H1 (cell line): ENCODE results near the gene PRKAB1. TPM values are rescaled to one million over a fixed set of nuclear protein-coding genes. Genes with fewer than 3 reads are reported as not detected.

ENCODE experiments used
- CTCF ChIA-PET: fragments of 300-600 bp; sonication (Branson Sonifier 250); formaldehyde crosslinking; loops from one replicate; lab custom pipeline; 2021; ENCODE audit not compliant: partially characterized antibody; lab: Charles Lee
- POLR2A ChIA-PET: fragments of 300-600 bp; sonication (Branson Sonifier 250); formaldehyde crosslinking; loops from one replicate; lab custom pipeline; 2021; ENCODE audit warnings: inconsistent platforms; ENCODE audit not compliant: partially characterized antibody; lab: Charles Lee
- DNase-seq, 2 experiments: peaks; one replicate each; pipeline versions ENCODE4 v3.0.0 to v3.0.0-alpha.2; 2010 to 2022; ENCODE audit warnings: low spot score in 2 of 2, low read depth in 1 of 2, mixed read lengths in 1 of 2
- FAIRE-seq: peaks from 2 replicates; lab custom pipeline; 2011; peaks lifted over from hg19 to GRCh38; lab: Jason Lieb, UNC
- H2AFZ ChIP-seq: 2 replicates; pipeline ENCODE4 v1.8.1; 2012; ENCODE audit warnings: low read length, inconsistent platforms
- H2AK5ac ChIP-seq: 2 replicates; pipeline ENCODE4 v1.6.1; 2013; ENCODE audit warnings: low read depth, low read length
- H2BK120ac ChIP-seq: replicated peaks from 2 replicates; pipeline ENCODE3; 2013; ENCODE audit warnings: low read depth, low read length, inconsistent platforms
- H2BK12ac ChIP-seq: 2 replicates; pipeline ENCODE4 v1.6.1; 2013; ENCODE audit warnings: low read depth, low read length
- H2BK15ac ChIP-seq: 2 replicates; pipeline ENCODE4 v1.6.1; 2013; ENCODE audit warnings: low read length
- H2BK20ac ChIP-seq: 2 replicates; pipeline ENCODE4 v1.6.1; 2013; ENCODE audit warnings: low read length
- H2BK5ac ChIP-seq: 2 replicates; pipeline ENCODE4 v1.6.1; 2013; ENCODE audit warnings: low read depth, low read length
- H3K14ac ChIP-seq: 2 replicates; pipeline ENCODE4 v1.6.1; 2013; ENCODE audit warnings: inconsistent platforms; ENCODE audit not compliant: insufficient read length
- H3K18ac ChIP-seq: 2 replicates; pipeline ENCODE4 v1.6.1; 2013; ENCODE audit warnings: low read length; ENCODE audit errors: extremely low read depth
- H3K23ac ChIP-seq: 2 replicates; pipeline ENCODE4 v1.6.1; 2013; ENCODE audit warnings: inconsistent platforms; ENCODE audit not compliant: insufficient read length
- H3K23me2 ChIP-seq: 2 replicates; pipeline ENCODE4 v1.6.1; 2013; ENCODE audit warnings: low read depth, low read length
- H3K27ac ChIP-seq: 2 replicates; pipeline ENCODE4 v1.6.1; 2011; ENCODE audit warnings: low read depth, low read length, inconsistent platforms
- H3K27me3 ChIP-seq, 4 experiments: replicated peaks in 1 of 4; 1 replicate in 1 of 4; 2 replicates in 3 of 4; pipeline versions ENCODE4 v1.6.1 to v1.8.1; 2011 to 2013; ENCODE audit warnings: low read length in 3 of 4, mild to moderate bottlenecking in 3 of 4, inconsistent platforms in 2 of 4, mixed read lengths in 2 of 4, moderate library complexity in 1 of 4; ENCODE audit not compliant: control insufficient read depth in 3 of 4, insufficient read depth in 3 of 4; ENCODE audit errors: extremely low read depth in 1 of 4
- H3K36me3 ChIP-seq, 4 experiments: 2 replicates each; pipeline versions ENCODE4 v1.6.1 to v1.8.1; 2011 to 2013; ENCODE audit warnings: mild to moderate bottlenecking in 4 of 4, low read length in 3 of 4, moderate library complexity in 2 of 4, control low read depth in 1 of 4, inconsistent platforms in 1 of 4; ENCODE audit not compliant: insufficient read depth in 4 of 4, control insufficient read depth in 2 of 4
- H3K4ac ChIP-seq: replicated peaks from 2 replicates; pipeline ENCODE3; 2013; ENCODE audit warnings: low read length, low read depth, mixed read lengths, inconsistent platforms; ENCODE audit not compliant: insufficient read length
- H3K4me1 ChIP-seq, 4 experiments: replicated peaks in 1 of 4; 1 replicate in 1 of 4; 2 replicates in 3 of 4; pipeline versions ENCODE4 v1.6.1 to v1.8.1; 2011 to 2013; ENCODE audit warnings: low read length in 3 of 4, inconsistent platforms in 2 of 4, mixed read lengths in 1 of 4; ENCODE audit not compliant: insufficient read depth in 4 of 4, control insufficient read depth in 3 of 4
- H3K4me2 ChIP-seq, 2 experiments: 2 replicates each; pipeline versions ENCODE4 v1.6.1 to v1.8.1; 2011 to 2013; ENCODE audit warnings: low read depth in 2 of 2, low read length in 2 of 2, control low read depth in 1 of 2, inconsistent platforms in 1 of 2, mild to moderate bottlenecking in 1 of 2; ENCODE audit not compliant: insufficient read depth in 1 of 2
- H3K4me3 ChIP-seq, 4 experiments: fragments of 200-600, 300-600 bp in 1 of 4; sonication (generic), shearing (Covaris generic), sonication (Bioruptor Twin) in 1 of 4; 2 replicates each; pipeline versions ENCODE4 v1.5.1 to v1.8.1; 2011 to 2016; ENCODE audit warnings: low read length in 4 of 4, low read depth in 3 of 4, control low read depth in 2 of 4, inconsistent platforms in 2 of 4, mild to moderate bottlenecking in 2 of 4, mixed read lengths in 1 of 4, moderate library complexity in 1 of 4; ENCODE audit not compliant: insufficient read depth in 2 of 4; ENCODE audit errors: extremely low read depth in 1 of 4
- H3K56ac ChIP-seq: replicated peaks from 2 replicates; pipeline ENCODE3; 2013; ENCODE audit warnings: low read depth, mild to moderate bottlenecking, mixed read lengths, low read length, inconsistent platforms; ENCODE audit not compliant: insufficient read length
- H3K79me1 ChIP-seq: 2 replicates; pipeline ENCODE4 v1.6.1; 2013; ENCODE audit warnings: low read depth, low read length, control low read depth
- H3K79me2 ChIP-seq, 2 experiments: 2 replicates each; pipeline versions ENCODE4 v1.6.1 to v1.8.1; 2012 to 2013; ENCODE audit warnings: low read length in 2 of 2, mild to moderate bottlenecking in 2 of 2, inconsistent platforms in 1 of 2; ENCODE audit not compliant: insufficient read depth in 2 of 2, control insufficient read depth in 1 of 2
- H3K9ac ChIP-seq, 4 experiments: replicated peaks in 1 of 4; 1 replicate in 1 of 4; 2 replicates in 3 of 4; pipeline versions ENCODE4 v1.6.1 to v1.8.1; 2011 to 2013; ENCODE audit warnings: low read depth in 3 of 4, low read length in 3 of 4, control low read depth in 2 of 4, mild to moderate bottlenecking in 2 of 4, moderate library complexity in 2 of 4, inconsistent platforms in 1 of 4; ENCODE audit errors: extremely low read depth in 1 of 4
- H3K9me3 ChIP-seq, 2 experiments: 2 replicates each; pipeline versions ENCODE4 v1.6.1 to v1.8.1; 2012 to 2013; ENCODE audit warnings: mild to moderate bottlenecking in 2 of 2, moderate library complexity in 2 of 2, control low read depth in 1 of 2, inconsistent platforms in 1 of 2, low read depth in 1 of 2, low read length in 1 of 2, mixed read lengths in 1 of 2; ENCODE audit not compliant: insufficient read depth in 2 of 2
- H4K20me1 ChIP-seq, 2 experiments: replicated peaks in 1 of 2; 2 replicates each; pipeline versions ENCODE3 to v1.8.1; 2011 to 2013; ENCODE audit warnings: inconsistent platforms in 2 of 2, low read length in 2 of 2, mild to moderate bottlenecking in 1 of 2; ENCODE audit not compliant: insufficient read depth in 2 of 2, control insufficient read depth in 1 of 2
- H4K5ac ChIP-seq: 2 replicates; pipeline ENCODE4 v1.6.1; 2013; ENCODE audit warnings: low read length, low read depth, mixed read lengths, inconsistent platforms; ENCODE audit not compliant: insufficient read length
- H4K8ac ChIP-seq: 2 replicates; pipeline ENCODE4 v1.8.0; 2013; ENCODE audit warnings: mild to moderate bottlenecking, moderate library complexity, low read length, inconsistent platforms; ENCODE audit not compliant: insufficient read depth; ENCODE audit errors: extremely low read depth
- H4K91ac ChIP-seq: replicated peaks from 2 replicates; pipeline ENCODE3; 2013; ENCODE audit warnings: low read length, mixed read lengths, inconsistent platforms; ENCODE audit not compliant: insufficient read length
- CBX5 ChIP-seq: fragments of 300-800, 300-1000 bp; sonication (generic); IDR thresholded peaks from 2 replicates; pipeline ENCODE4 v1.7.1; 2016; ENCODE audit warnings: antibody characterized with exemption, low read length, low read depth
- CEBPB ChIP-seq: IDR thresholded peaks from 2 replicates; pipeline ENCODE4 v1.6.1; 2012; ENCODE audit warnings: low read depth, low read length
- RXRA ChIP-seq: IDR thresholded peaks from 2 replicates; pipeline ENCODE4 v1.6.1; 2011; ENCODE audit warnings: low read depth, mild to moderate bottlenecking, low read length, moderate library complexity; ENCODE audit not compliant: insufficient read depth
- TCF12 ChIP-seq: IDR thresholded peaks from 2 replicates; pipeline ENCODE4 v1.6.1; 2011; ENCODE audit warnings: low read depth, mild to moderate bottlenecking, low read length
- YY1 ChIP-seq: IDR thresholded peaks from 2 replicates; pipeline ENCODE4 v1.6.1; 2011; ENCODE audit warnings: low read depth, mild to moderate bottlenecking, low read length
- WGBS, 2 experiments: shearing (Covaris generic) in 1 of 2; methylation state at CpG; one replicate each; pipeline versions ENCODE4 v1.1.6 to v1.1.7; 2013 to 2015; ENCODE audit warnings: low lambda C conversion rate in 2 of 2, mixed read lengths in 2 of 2, inconsistent platforms in 1 of 2, low coverage in 1 of 2, missing lambda C conversion rate in 1 of 2; ENCODE audit not compliant: insufficient replicate concordance in 2 of 2, insufficient coverage in 1 of 2, insufficient read length in 1 of 2; ENCODE audit errors: extremely low coverage in 1 of 2, missing lambda C conversion rate in 1 of 2; 5-methylcytosine and 5-hydroxymethylcytosine counted together
- polyA plus RNA-seq, 7 experiments: library from polyadenylated mRNA; depleted of rRNA in 3 of 7; stranded (reverse) in 5 of 7; unstranded in 2 of 7; fragments of >200 nt in 5 of 7; fragments of 200-250 nt in 2 of 7; gene quantifications; 1 replicate in 5 of 7; 2 replicates in 1 of 7; 4 replicates in 1 of 7; pipeline versions ENCODE4 v1.2.1 to v1.2.3, GENCODE V29; 2011 to 2013; ENCODE audit warnings: missing spikeins in 2 of 7, mixed read lengths in 2 of 7
- total RNA-seq: library from RNA; stranded (reverse); fragmentation: NEBNext Ultra II Directional; extraction: Animal tissue kit (Norgen Biotek cat#: 25700); gene quantifications from 2 replicates; pipeline ENCODE4 v1.2.1, GENCODE V29; 2021

The PRKAB1 gene
- total and polyA plus RNA-seq, 2 of the 8 experiments (the other 6 are each of a cell fraction or from before 2014, with no cell fraction given) = 24.0 to 32.1 TPM

- Histone ChIP-seq H4K91ac (no peak overlapping the region), H2BK20ac (no peak overlapping the region), H2BK15ac (no peak overlapping the region), H3K4me2 (no peak overlapping the region), H3K4me1 (no peaks in the 10 kb centered on the region), H3K79me1 (no peaks in the 10 kb centered on the region; the same call in 1 of the 2 replicates), H3K79me2 (no peaks in the 10 kb centered on the region), H3K27ac (no peak overlapping the region), H2AFZ (no peak overlapping the region), H3K23me2 (no peaks in the 10 kb centered on the region), H3K36me3 (peaks cover 6 to 24% (median 9%) of the 10 kb centered on the region in 4 experiments; a peak in 7 of 8 replicates), H3K56ac (no peak overlapping the region), H4K5ac (no peak overlapping the region), H3K9me3 (no peaks in the 10 kb centered on the region; a peak in 1 of 4 replicates), H2BK120ac (no peak overlapping the region), H4K20me1 (no peaks in the 10 kb centered on the region), H3K4me3 (no peak overlapping the region), H2AK5ac (no peak overlapping the region), H3K18ac (no peak overlapping the region), H3K4ac (no peak overlapping the region), H2BK12ac (no peak overlapping the region), H3K27me3 (no peaks in the 10 kb centered on the region), H3K14ac (no peak overlapping the region), H4K8ac (no peak overlapping the region), H2BK5ac (no peak overlapping the region), H3K23ac (no peak overlapping the region), H3K9ac (no peak overlapping the region)
- WGBS, 2 experiments = 87% methylated on average over 14 of the region's 14 CpGs; no CpG with 5 or more reads in 1 of the 2 experiments
- ChIA-PET POLR2A (no interaction called here), CTCF (interaction anchor here (0.6 kb wide), 1 partner anchor 140 kb away, joined by 3 read pairs; no protein-coding TSS in a partner anchor)
- FAIRE-seq (no peak), DNase-seq (no peak)
- no peak for TF ChIP-seq TCF12
- TF ChIP-seq CBX5 = no peak
- TF ChIP-seq RXRA = no peak
- no peak for TF ChIP-seq CEBPB
- no peak for TF ChIP-seq YY1
Observed at GRCh38 chr12:119687406-119687805, 19.5 kb downstream of the PRKAB1 start.
